ENCODE measurements around the gene FAM20C.

DNA sequence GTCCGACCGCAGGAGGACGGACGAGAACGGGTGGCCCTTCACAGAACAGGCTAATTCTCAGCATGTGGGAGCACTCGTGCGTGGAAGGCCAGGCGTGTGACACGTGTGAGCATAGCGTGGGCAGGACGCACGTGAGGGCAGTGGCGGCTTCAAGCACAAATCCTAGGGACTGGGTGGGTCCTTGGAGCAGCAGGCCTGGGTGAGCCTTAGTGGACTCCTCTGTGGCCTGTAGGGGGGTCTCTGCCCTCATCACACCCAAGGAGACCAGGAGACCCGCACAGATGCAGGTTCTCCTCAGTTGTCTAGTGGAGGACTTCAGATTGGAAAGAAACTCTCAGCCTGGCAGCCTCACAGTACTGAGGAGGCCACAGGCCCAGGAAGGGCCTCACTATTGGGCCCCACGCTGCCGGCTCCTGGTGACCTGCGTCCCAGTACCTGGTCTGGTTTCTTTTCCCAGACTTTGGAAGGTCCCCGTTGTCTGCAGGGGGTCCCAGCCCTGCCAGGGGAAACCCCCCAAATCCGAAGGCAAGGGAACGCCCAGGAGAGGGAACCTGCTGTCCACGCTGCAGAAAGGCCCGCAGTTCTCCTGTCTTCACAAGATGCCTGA, 49.1 kb upstream of the FAM20C start:
- TF ChIP-seq EZH2 (IDR thresholded peaks at IDR 0.05; ENCODE audit: borderline replicate concordance, low read depth, low read length, poor library complexity, severe bottlenecking): no peak
- TF ChIP-seq, protein P1, sequence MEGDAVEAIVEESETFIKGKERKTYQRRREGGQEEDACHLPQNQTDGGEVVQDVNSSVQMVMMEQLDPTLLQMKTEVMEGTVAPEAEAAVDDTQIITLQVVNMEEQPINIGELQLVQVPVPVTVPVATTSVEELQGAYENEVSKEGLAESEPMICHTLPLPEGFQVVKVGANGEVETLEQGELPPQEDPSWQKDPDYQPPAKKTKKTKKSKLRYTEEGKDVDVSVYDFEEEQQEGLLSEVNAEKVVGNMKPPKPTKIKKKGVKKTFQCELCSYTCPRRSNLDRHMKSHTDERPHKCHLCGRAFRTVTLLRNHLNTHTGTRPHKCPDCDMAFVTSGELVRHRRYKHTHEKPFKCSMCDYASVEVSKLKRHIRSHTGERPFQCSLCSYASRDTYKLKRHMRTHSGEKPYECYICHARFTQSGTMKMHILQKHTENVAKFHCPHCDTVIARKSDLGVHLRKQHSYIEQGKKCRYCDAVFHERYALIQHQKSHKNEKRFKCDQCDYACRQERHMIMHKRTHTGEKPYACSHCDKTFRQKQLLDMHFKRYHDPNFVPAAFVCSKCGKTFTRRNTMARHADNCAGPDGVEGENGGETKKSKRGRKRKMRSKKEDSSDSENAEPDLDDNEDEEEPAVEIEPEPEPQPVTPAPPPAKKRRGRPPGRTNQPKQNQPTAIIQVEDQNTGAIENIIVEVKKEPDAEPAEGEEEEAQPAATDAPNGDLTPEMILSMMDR (conservative IDR thresholded peaks at IDR 0.05; ENCODE audit: low read depth, low read length): no peak

Data from A673 (cell line).